GM21825 (cell line): ENCODE results near the gene PABPC1L.

ENCODE experiments used
- ATAC-seq: cut with Tn5 transposase; IDR thresholded peaks from one replicate; pipeline ENCODE4 v1.9.1; 2021; ENCODE audit warnings: mild to moderate bottlenecking, moderate library complexity; ENCODE audit not compliant: unreplicated experiment

Gene PABPC1L

DNA sequence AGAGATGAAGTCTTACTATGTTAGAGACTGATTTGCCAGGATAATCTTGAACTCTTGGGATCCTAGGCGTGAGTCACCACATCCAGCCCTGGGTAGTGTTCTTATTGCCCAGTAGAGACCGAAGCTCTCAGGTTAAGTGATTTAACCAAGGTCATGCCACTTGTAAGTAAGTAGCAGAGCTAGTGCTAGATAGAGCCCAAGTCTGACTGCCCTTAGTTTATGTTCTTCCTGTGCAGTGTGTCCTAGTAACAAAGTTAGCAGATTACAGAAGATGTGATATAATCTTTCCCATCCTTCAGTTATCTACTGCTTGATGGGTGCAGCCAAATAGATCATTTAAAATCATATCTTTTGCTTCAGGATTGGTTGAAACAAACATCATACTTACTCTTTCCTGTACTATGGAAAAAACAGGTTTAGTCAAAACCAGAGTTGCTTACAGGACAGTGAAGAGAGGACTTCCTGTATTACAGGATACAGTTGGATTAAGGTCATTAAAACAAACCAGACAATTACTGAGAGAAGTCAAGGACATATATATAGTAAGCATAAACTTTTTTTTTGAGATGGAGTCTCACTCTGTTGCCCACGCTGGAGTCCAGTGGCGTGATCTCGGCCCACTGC lies 9.5 kb upstream of the PABPC1L start:
- no peak for ATAC-seq

DNA sequence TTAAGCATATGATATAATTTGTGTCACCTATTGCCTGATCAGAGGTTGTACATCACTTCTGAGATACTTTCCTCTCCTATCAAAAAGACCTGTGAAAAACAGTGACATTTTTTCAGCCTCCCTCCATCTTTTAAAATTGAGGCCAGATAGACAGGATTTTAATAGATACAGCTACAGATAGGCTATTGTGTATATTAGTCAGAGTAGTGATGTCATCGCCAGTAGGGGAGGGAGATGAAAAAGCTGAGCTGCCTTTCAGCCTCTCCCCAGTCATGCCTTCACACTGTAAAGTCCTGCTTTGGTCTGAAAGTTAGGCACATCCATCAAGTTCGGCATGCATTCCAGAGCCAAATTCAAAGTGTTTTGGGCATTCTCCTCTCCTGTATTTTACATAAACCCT lies 7.9 kb upstream of the PABPC1L start:
- ATAC-seq = no peak

DNA sequence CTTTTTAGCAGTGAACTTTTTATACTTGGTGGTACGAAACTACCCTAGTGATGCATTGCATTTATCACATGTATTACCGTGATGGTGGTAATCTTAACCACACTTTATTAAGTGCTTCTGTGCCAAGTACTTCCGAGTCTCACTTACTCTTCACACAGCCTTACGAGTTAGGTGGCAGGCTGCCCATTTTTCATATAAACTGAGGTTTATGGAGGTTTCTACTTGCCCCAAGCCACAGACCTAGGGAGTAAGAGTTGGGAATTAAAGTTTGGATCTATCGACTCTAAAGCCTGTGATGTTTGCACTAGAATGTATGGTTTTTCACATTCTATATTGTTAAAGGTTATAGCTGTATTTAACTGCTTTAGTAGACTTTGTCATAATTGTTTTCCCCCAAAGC lies 5.5 kb upstream of the PABPC1L start:
- no peak for ATAC-seq

DNA sequence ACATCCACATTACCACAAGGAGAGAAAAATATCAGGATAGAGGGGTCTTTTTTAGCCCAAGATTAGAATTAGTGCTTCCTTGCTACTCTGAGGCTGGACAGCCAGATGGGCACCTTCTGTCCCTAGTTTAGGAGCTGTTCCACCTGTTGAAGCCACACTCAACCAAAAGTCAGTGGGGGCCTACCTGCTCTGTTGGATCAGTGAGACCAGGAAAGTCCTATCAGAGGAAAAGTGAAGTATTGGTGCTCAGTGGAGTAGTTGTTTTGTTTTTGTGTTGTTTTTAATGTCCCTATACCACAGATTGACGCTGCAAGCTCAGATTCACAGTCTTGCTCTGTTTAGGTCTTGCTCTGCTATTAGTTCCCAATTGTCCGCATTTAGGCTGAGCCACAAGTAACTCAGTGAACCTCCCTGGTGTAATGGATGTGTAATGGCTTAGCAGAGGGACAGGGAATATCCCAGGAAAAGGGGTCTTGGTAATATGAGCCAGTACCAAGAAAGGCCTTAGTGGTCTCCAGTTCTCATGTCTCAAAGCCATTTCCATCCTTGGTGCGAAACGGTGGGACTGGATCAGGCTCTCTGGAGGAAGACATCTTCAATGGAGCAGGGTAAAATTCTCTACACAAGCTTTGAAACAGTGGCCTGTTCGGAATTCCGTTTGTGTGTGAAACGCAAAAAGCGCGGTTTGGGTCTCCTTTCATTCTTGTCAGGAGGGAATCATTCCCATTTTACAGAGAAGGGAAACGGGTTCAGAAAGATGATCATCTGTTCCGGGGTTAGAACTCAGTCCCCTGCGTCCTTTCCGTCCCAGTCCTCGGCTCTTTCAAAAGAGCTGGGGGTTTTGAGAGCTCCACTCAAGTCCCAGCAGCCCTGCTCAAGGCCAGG lies 631 bp upstream of the PABPC1L start:
- no peak for ATAC-seq

DNA sequence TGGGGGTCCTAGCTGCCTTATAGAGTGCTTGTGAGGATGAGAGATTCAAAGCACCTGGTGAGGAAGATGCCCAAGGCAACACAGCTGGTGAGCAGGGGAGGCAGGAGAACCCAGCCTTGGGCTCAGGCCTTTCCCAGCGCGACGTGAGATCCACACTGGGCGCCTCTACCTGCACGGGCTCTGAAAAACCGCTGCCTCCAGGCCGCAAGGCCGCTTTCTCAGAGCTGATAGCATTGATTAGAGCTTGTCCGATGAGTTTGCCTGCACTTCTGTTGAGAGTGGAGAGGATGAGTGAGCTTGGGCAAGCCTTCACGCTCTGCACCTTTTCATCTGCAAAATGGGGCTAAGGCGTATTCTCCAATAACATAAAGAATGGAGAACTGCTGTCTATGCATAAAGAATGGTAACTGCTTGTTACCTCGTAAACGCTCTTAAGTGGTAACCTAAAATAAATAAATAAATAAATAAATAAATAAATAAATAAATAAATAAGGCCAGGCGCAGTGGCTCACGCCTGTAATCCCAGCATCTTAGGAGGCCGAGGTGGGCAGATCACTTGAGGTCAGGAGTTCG lies 916 bp downstream of the PABPC1L start:
- no peak for ATAC-seq

DNA sequence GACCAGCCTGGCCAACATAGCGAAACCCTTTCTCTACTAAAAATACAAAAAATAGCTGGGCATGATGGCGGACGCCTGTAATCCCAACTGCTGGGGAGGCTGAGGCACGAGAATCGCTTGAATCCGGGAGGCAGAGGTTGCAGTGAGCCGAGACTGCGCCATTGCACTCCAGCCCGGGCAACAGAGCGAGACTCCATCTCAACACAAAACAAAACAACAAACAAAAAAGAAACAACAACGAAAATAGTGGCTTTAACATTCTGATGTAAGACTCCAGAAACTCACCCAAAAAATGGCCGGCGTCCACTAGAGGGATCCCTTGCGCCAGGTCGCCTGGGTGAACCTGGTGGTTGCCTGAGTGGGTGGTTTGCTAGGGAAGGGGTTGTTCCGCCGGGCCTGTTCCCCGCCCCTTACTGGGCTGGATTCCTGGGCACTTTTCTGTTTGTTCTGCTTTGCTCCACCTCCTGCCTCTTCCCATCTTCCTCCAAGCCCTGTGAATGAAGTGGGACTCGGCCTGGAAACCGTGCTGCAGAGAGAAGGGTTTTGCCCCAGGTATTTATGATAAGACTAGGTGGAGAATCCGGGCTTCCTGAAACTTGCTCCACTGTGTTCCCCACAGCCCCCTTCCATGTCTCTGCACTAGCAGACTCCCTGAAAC lies 1.5 kb downstream of the PABPC1L start:
- no peak for ATAC-seq

DNA sequence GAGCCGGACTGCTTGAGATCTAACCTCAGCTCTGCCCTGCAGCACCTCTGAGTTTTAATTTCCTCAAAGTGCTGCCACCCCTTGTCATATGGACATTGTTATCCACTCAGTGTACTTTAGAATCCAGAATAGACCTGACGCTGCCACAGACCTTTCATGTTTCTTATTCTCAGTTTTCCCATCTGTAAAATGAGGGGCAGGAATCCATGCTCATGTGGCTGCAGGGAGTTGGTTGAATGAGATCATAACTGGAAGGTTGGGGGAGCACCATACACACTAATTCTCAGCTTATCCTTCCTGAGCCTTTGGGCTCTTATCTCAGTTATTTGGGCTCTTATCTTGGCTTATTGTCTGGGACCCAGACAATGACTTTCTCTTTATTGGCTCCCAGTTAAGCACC lies 2.3 kb downstream of the PABPC1L start:
- no peak for ATAC-seq

DNA sequence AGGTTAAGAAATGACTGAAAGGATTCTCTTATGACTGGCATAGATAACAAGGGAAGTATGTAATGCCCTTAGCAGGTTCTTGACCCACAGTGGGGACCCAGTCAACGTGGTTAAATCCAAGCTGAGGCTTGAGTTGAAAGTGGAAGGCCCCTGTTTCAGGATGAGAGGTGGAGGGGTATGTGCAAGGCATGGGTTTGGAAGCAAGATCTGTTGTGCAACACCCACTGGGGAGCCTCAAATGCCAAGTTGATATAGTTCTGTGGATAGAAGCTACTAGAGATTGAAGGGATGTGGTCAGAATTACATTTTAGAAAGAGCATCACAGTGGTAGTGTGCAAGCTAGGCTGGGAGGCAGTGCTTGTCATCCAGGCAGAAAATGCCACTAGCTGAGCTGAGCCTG lies 5.1 kb downstream of the PABPC1L start:
- no peak for ATAC-seq

DNA sequence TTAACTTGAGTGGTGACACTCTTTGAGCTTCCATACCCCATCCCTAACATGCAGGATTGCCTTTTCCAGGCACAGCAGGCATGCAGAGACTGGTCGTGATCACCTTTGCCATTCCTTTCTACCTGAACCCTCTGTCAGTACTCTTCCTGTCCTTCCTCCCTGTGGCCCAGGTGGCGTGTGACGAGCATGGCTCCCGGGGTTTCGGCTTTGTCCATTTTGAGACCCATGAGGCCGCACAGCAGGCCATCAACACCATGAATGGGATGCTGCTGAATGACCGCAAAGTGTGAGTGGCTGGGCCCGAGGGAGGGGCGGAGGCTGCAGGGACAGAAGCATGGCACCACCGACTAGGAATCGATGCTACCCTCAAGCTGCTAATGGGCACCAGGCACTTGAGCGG lies 6.7 kb downstream of the PABPC1L start:
- no peak for ATAC-seq

DNA sequence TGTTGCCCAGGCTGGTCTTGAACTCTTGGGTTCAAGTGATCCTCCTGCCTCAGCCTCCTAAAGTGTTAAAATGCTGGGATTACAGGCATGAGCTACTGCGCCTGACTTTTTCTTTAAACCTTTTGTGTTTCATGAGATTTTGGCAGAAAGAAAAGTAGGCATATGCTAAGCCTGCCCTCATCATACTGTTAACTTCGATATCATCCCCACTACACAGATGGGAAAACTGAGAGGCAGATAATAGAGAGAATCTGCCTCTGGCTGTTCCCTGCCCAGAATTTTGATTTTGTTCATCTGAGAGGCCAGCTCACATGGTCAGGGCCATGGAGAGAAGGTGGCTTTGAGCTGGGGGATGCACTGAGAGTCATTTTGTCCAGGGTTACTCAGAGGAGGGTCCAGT lies 7.5 kb downstream of the PABPC1L start:
- no peak for ATAC-seq

DNA sequence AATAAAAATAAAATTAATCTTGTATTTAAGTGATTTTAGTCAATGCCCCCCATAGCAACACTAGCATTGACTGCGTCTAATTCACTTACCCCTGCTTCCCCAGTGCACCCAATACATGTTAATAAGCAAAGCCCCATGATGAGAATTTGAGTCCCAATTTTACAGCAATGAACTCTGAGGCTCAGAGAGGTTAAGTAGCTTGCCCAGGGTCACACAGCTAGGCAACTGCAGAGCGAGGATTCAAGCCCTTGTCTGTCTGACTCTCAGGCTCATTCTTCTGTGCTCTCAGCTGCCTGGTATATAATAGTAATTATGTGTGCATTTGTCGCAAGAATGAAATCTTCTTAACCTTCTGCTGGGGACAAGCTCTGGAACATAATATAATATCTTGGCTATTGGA lies 8.5 kb downstream of the PABPC1L start:
- no peak for ATAC-seq

DNA sequence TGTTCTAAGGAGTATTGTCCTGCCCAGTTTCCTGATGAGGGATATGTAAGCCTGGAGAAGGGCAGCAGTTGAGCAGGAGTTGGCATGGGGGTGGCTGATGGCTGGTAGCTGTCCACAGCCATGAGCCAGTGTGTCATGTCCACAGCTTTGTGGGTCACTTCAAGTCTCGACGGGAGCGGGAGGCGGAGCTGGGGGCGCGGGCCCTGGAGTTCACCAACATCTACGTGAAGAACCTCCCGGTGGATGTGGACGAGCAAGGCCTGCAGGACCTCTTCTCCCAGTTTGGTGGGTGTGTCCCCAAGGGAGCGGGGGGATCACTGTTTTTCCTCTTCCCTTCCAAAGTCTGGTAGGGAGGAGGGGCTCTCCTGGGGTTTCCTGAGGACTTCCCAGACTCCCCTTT lies 8.9 kb downstream of the PABPC1L start:
- ATAC-seq = no peak

DNA sequence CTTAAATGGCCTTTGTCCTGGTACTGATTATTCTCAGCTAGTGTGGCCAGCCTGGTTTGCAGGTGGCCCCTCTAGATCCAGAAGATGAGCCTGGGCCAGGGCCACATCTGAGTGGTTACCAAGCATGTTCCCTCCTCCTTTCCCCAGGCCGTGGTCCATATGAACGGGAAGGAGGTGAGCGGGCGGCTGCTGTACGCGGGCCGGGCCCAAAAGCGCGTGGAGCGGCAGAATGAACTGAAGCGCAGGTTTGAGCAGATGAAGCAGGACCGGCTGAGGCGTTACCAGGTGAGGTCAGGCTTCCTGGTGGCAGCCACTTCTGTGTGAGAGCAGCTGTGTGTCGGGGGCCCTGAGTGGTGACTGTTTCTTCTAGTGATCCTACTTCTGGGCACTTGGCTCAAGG lies 11.6 kb downstream of the PABPC1L start:
- ATAC-seq = no peak

DNA sequence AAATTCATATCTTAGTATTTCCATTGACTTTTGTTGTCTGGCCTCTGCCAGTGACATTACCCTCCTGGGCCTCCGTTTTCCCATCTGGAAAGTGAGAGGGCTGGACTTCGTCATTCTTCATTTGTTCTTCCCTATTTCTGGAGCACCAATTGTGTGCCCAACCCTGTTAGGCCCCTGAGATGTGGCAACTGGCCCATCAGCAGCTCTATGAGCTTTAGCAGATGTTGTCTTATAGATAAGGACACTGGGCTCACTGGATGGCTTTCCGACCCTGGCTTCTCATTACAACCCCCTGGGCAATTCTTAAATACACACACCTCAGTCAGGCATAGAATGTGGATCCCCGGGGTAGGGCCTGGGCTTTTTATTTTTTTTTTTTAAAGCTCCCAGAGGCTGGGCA lies 14.7 kb downstream of the PABPC1L start:
- ATAC-seq = no peak

DNA sequence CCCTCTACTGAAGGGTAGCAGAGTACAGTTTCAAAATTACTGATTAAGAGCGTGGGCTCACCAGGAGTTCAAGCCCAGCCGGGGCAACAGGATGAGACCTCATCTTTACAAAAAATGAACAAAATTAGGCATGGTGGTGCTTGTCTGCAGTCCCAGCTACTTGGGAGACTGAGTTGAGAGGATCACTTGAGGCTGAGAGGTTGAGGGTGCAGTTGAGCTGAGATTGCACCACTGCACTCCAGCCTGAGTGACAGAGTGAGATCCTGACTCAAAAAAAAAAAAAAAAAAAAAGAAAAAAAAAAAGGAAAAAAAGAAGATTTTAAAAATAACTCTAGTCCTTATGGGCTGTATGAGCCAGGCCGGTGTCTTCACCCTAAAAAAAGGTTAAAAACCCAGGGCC lies 18.7 kb downstream of the PABPC1L start:
- ATAC-seq = no peak

DNA sequence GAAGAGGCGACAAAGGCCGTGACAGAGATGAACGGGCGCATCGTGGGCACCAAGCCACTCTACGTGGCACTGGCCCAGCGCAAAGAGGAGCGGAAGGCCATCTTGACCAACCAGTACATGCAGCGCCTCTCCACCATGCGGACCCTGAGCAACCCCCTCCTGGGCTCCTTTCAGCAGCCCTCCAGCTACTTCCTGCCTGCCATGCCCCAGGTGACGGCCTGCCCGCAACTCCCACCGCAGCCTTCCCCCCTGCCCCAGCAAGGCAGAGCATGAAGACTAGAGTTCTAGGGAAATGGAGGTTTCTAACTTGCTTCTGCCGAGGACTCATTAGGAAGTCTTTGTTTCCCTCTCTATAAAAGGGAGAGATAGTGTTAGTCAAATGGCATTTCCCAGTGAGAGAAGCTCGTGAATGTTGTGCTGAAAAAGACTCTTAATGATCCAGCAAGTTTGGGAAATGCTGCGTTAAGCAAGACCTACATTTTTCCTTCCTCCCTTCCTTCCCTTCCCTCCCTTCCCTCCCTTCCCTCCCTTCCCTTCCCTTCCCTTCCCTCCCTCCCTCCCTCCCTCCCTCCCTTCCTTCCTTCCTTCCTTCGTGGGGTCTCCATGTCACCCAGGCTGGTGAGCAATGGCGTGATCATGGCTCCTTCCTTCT lies 20.8 kb downstream of the PABPC1L start:
- no peak for ATAC-seq

DNA sequence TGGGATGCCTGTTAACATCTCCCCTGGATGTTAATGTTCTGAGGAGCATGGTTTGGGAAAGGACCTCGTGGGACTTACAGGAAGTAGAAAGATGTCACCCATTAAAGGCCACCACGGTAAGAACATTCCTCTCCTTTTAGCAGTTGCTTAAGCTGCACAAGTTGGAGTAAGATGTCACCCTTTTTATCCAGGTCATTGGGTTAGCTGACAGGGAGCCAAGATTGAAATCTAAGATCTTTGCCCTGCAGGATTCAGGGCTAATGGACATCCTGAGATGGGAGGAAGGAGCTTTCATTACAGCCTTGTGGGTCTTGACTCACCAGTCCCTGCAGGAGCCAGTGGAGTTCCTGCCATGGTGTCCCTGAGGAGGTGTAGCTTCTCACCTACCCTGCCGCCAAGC lies 22.1 kb downstream of the PABPC1L start:
- no peak for ATAC-seq

DNA sequence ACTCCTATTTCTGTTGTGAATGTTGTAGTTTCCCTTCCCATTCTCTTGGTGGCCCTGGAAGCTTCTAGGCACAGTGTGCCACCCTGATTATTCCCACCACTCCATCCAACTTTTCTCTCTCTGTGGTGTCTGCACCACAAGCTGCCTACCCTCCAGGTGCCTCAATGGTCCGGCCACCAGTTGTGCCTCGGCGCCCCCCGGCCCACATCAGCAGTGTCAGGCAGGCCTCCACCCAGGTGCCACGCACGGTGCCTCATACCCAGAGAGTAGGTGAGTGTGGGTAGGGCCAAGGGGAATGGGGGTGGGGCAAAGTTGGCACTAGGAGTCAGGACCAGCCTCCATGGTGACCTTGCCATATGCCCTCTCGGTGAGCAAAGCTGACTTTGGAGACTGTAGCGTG lies 23.1 kb downstream of the PABPC1L start:
- ATAC-seq = no peak

DNA sequence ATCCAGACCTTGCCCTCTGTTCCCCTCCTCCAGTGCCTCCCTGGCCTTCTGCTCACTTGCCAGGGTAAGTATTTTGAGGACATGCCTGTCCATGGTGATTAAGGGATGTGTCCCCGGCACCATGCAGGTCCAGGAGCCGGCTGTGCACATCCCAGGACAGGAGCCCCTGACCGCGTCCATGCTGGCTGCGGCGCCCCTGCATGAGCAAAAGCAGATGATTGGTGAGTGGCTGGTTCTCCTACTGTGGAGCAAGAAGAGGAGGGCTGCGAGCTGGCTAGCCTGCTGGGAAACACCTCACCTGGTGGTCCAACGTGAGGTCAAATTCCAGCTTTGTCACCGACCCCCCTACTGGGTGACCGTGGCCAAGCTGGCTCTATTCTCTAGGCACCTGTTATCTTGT lies 26.6 kb downstream of the PABPC1L start:
- ATAC-seq = no peak

DNA sequence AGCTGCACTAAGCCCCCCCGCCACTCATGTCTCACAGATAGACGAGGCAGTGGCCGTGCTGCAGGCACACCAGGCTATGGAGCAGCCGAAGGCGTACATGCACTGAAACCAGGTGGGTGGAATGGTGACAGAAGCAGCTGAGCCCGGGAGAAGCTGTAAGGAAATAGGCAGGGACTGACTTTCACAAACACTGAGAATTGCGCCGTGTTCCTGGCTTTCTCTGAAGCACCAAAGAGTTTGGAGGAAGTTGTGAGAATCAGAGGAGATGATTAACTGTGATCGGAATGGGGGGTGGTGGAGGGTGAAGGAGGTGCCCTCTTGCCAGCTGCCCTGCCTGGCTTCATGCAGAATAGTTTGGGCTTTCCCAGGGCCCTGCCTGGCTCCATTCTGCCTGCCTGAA lies 28.8 kb downstream of the PABPC1L start:
- no peak for ATAC-seq

DNA sequence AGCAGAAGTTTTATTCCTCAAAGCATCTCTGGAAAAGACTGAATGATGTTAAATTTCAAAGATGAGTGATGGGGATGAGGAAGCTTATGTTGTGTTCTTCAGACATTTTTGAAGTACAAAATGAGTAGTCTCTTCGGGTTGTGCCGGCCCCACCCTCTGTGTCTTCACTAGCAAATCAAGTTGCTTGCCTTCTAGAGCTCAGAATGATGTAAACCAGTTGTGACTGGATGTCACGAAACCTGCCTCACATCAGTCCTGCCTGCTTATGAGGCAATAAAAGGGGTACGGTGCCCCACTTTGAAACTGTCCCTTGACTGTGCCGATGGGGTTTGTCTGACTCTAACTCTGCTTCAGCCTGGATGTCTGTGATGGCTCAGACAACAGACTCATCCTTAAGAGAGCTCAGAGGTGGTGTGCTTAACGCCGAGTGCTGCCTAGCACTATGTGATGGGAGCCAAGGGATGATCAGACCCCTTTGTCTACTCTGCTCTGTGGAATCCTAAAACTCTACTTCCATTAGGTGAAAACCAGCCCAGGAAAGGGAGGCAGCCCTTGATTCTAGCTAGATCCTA lies 31.3 kb downstream of the PABPC1L start:
- no peak for ATAC-seq
